Stimulated activated CD4-positive, alpha-beta T cell treated with anti-CD3 and anti-CD28 coated beads, Interleukin-12 subunit alpha, Interleukin-12 subunit beta, amount 100 ng/mL, for 48 hours (primary cell): ENCODE measurements around the gene INTS11.
A peak's percentile ranks its signal among the peaks of the same experiment; 100 is the strongest.

ENCODE experiments used
- DNase-seq, 3 donors: peaks; one replicate each; pipeline ENCODE4 v3.0.0-alpha.2; 2020; ENCODE audit warnings: low read depth in 2 of 3, low spot score in 1 of 3

INTS11 gene

GRCh38 chr1:1358433-1359271 is 34.2 kb upstream of the INTS11 start, which contains the start of gene MXRA8:
Gene MXRA8 (minus strand): TSS chr1:1358555. CDS start chr1:1358504, 51 bp downstream.
- DNase-seq = no peak

- no peak for DNase-seq
Observed at GRCh38 chr1:1357871-1358432, 33.5 kb upstream of the INTS11 start.

- no peak for DNase-seq
Observed at GRCh38 chr1:1356796-1357401, 32.4 kb upstream of the INTS11 start.

GRCh38 chr1:1356166-1356795 is 31.8 kb upstream of the INTS11 start:
- DNase-seq = no peak

- no peak for DNase-seq
Observed at GRCh38 chr1:1355416-1355815, 31.0 kb upstream of the INTS11 start.

GRCh38 chr1:1354271-1355247 is 30.1 kb upstream of the INTS11 start:
- DNase-seq = no peak

GRCh38 chr1:1353389-1354151 is 29.1 kb upstream of the INTS11 start:
- DNase-seq = no peak

GRCh38 chr1:1352786-1353388 is 28.4 kb upstream of the INTS11 start:
- no peak for DNase-seq

GRCh38 chr1:1351511-1352427 is 27.3 kb upstream of the INTS11 start:
- no peak for DNase-seq

- DNase-seq = peak; percentile 31 to 57 (median 44)
Observed at GRCh38 chr1:1349256-1350012, 25.0 kb upstream of the INTS11 start, which contains the start of gene DVL1. Gene DVL1 (minus strand): TSS chr1:1349418. CDS start chr1:1349065, 353 bp downstream.

GRCh38 chr1:1348420-1349255 is 24.2 kb upstream of the INTS11 start:
- DNase-seq = no peak

- DNase-seq = no peak
Observed at GRCh38 chr1:1347663-1348419, 23.4 kb upstream of the INTS11 start.

- DNase-seq = no peak
Observed at GRCh38 chr1:1347026-1347595, 22.7 kb upstream of the INTS11 start.

- DNase-seq = no peak
Observed at GRCh38 chr1:1346501-1346890, 22.0 kb upstream of the INTS11 start.

- DNase-seq = no peak
Observed at GRCh38 chr1:1345860-1346500, 21.5 kb upstream of the INTS11 start.
